ENCODE measurements around the gene WDR31.

The WDR31 gene

DNA sequence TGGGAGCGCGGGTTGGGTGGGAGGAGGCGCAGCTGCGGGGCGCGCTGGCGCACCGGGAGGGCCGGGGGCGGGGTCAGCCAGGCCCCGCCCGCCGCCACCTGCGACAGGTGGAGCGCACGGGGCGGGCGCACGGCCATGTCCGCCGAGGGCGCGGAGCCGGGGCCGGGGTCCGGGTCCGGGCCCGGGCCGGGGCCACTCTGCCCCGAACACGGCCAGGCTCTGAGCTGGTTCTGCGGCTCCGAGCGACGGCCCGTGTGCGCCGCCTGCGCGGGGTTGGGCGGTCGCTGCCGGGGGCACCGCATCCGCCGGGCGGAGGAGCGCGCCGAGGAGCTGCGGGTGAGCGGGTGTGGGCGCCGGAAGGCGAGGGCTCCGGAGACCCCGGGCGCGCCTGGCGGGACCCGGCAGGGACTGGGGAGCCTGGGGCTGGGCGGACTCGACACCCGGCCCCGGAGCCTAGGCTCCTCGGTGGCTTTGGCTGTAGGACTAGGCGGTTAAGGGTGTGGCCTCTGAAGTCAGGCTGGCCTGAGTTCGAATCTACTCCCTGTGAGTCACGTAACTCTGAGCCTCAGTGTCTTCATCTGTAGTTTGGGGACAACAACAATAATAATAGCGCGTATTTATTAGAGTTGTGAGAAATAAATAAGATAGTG lies 9.5 kb upstream of the WDR31 start, which contains the start of gene BSPRY:
BSPRY (plus strand) TSS at position 97 of the 650 bp plus-strand sequence; CDS start at position 136, 39 bp downstream.
- H3K14ac ChIP-seq (ENCODE audit: low read length) = no peak within 1 kb of the TSS
- H2BK15ac ChIP-seq (ENCODE audit: low read length) = no peak within 1 kb of the TSS
- peak within 1 kb of the TSS; percentile 67 for H3K4me2 ChIP-seq (ENCODE audit: insufficient read depth, low read length, poor library complexity, severe bottlenecking)
- peak within 1 kb of the TSS; percentile 24 to 77 for H3K4me3 ChIP-seq (ENCODE audit: low read length in 2 of 2)
- no peaks in the 10 kb centered on the region for H3K79me1 ChIP-seq (ENCODE audit: low read depth, low read length)
- no peak within 1 kb of the TSS for H4K8ac ChIP-seq (ENCODE audit: low read depth, low read length)
- no peak within 1 kb of the TSS for H2BK120ac ChIP-seq (ENCODE audit: low read depth, low read length)
- H3K4ac ChIP-seq (ENCODE audit: low read length) = no peak within 1 kb of the TSS
- peaks cover 0 to 3% of the 10 kb centered on the region in 2 donors for H3K9me3 ChIP-seq (replicated peaks in 1 of 2; ENCODE audit: control insufficient read depth in 2 of 2, insufficient read depth in 1 of 2, low read depth in 1 of 2, low read length in 2 of 2)
- H3K9ac ChIP-seq (ENCODE audit: low read depth, low read length, poor library complexity) = no peak within 1 kb of the TSS
- H3K27me3 ChIP-seq (ENCODE audit: control insufficient read depth in 3 of 3, insufficient read depth in 3 of 3, low read depth in 1 of 3, low read length in 3 of 3) = peaks cover 14 to 88% (median 37%) of the 10 kb centered on the region in 3 experiments
- no peak within 1 kb of the TSS for H3K23ac ChIP-seq (ENCODE audit: low read depth, low read length, poor library complexity)
- H2AK5ac ChIP-seq (ENCODE audit: low read depth, low read length) = no peak within 1 kb of the TSS
- H2BK12ac ChIP-seq (ENCODE audit: low read length) = no peak within 1 kb of the TSS
- H3K36me3 ChIP-seq (replicated peaks in 1 of 2; ENCODE audit: control insufficient read depth in 2 of 2, insufficient read depth in 2 of 2, low read length in 2 of 2) = no peaks in the 10 kb centered on the region
- WGBS, 2 donors (ENCODE audit: extremely low coverage in 2 of 2, insufficient read length in 2 of 2, insufficient replicate concordance in 1 of 2) = no CpG with 5 or more reads among the region's 71 CpGs
- peak within 1 kb of the TSS; percentile 83 for H3K18ac ChIP-seq (ENCODE audit: low read length)
- H2AFZ ChIP-seq (ENCODE audit: low read length) = peak within 1 kb of the TSS; percentile 83
- peaks cover 0 to 2% of the 10 kb centered on the region in 2 donors for H3K4me1 ChIP-seq (ENCODE audit: control insufficient read depth in 2 of 2, insufficient read depth in 1 of 2, low read depth in 1 of 2, low read length in 2 of 2)
- no peak within 1 kb of the TSS for H3K27ac ChIP-seq (replicated peaks; ENCODE audit: low read length)
- no peak for DNase-seq (ENCODE audit: low spot score)
- no peak within 1 kb of the TSS for H2BK5ac ChIP-seq (ENCODE audit: low read length)
- no peak within 1 kb of the TSS for H4K91ac ChIP-seq (ENCODE audit: low read depth, low read length, poor library complexity)

- WGBS, 2 donors (ENCODE audit: extremely low coverage in 2 of 2, insufficient read length in 2 of 2, insufficient replicate concordance in 1 of 2) = no CpG with 5 or more reads among the region's 13 CpGs
Measured at GRCh38 chr9:113349066-113349444, 9.0 kb upstream of the WDR31 start.

DNA sequence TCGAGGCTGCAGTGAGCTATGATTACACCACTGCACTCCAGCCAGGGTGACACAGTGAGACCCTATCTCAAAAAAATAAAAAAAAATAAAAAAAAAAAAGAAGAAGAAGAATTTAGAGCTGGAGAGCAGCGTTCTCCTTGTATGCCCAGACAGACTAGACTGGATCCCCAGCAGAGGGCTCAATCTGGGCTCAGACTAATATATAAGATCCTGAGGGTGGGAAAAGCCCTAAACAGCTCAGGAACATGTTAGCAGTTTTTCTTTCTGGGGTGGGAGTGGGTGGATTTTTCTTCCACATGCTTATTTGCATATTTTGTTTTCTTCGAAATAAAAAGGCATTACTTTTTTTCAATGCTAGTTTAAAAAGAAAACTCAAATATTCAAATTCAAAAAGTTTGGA lies 8.4 kb upstream of the WDR31 start:
- Histone ChIP-seq H4K8ac (ENCODE audit: low read depth, low read length) (no peak overlapping the region), H3K4me1 (ENCODE audit: control insufficient read depth in 2 of 2, insufficient read depth in 1 of 2, low read depth in 1 of 2, low read length in 2 of 2) (peaks cover 0 to 2% of the 10 kb centered on the region in 2 donors), H2AFZ (ENCODE audit: low read length) (no peak overlapping the region), H3K79me1 (ENCODE audit: low read depth, low read length) (no peaks in the 10 kb centered on the region), H3K9me3 (replicated peaks in 1 of 2; ENCODE audit: control insufficient read depth in 2 of 2, insufficient read depth in 1 of 2, low read depth in 1 of 2, low read length in 2 of 2) (peaks cover 0 to 3% of the 10 kb centered on the region in 2 donors), H3K14ac (ENCODE audit: low read length) (no peak overlapping the region), H3K4me3 (ENCODE audit: low read length in 2 of 2) (no peak overlapping the region), H3K4me2 (ENCODE audit: insufficient read depth, low read length, poor library complexity, severe bottlenecking) (no peak overlapping the region), H2BK15ac (ENCODE audit: low read length) (no peak overlapping the region), H2BK120ac (ENCODE audit: low read depth, low read length) (no peak overlapping the region), H3K18ac (ENCODE audit: low read length) (no peak overlapping the region), H3K9ac (ENCODE audit: low read depth, low read length, poor library complexity) (no peak overlapping the region), H4K91ac (ENCODE audit: low read depth, low read length, poor library complexity) (no peak overlapping the region), H2BK12ac (ENCODE audit: low read length) (no peak overlapping the region), H3K27ac (replicated peaks; ENCODE audit: low read length) (no peak overlapping the region), H3K36me3 (replicated peaks in 1 of 2; ENCODE audit: control insufficient read depth in 2 of 2, insufficient read depth in 2 of 2, low read length in 2 of 2) (no peaks in the 10 kb centered on the region), H3K27me3 (ENCODE audit: control insufficient read depth in 3 of 3, insufficient read depth in 3 of 3, low read depth in 1 of 3, low read length in 3 of 3) (peaks cover 14 to 83% (median 37%) of the 10 kb centered on the region in 3 experiments), H3K23ac (ENCODE audit: low read depth, low read length, poor library complexity) (no peak overlapping the region), H3K4ac (ENCODE audit: low read length) (no peak overlapping the region), H2BK5ac (ENCODE audit: low read length) (no peak overlapping the region), H2AK5ac (ENCODE audit: low read depth, low read length) (no peak overlapping the region)
- DNase-seq (ENCODE audit: low spot score) = no peak
- WGBS, 2 donors (ENCODE audit: extremely low coverage in 2 of 2, insufficient read length in 2 of 2, insufficient replicate concordance in 1 of 2) = no CpG with 5 or more reads among the region's 3 CpGs

More at GRCh38 chr9:113349066-113349444, 9.0 kb upstream of the WDR31 start:
- H2BK120ac ChIP-seq (ENCODE audit: low read depth, low read length) = no peak overlapping the region
- H3K36me3 ChIP-seq (replicated peaks in 1 of 2; ENCODE audit: control insufficient read depth in 2 of 2, insufficient read depth in 2 of 2, low read length in 2 of 2) = no peaks in the 10 kb centered on the region
- no peak overlapping the region for H4K91ac ChIP-seq (ENCODE audit: low read depth, low read length, poor library complexity)
- DNase-seq (ENCODE audit: low spot score) = no peak
- no peaks in the 10 kb centered on the region for H3K79me1 ChIP-seq (ENCODE audit: low read depth, low read length)
- peaks cover 14 to 83% (median 37%) of the 10 kb centered on the region in 3 experiments for H3K27me3 ChIP-seq (ENCODE audit: control insufficient read depth in 3 of 3, insufficient read depth in 3 of 3, low read depth in 1 of 3, low read length in 3 of 3)
- H3K23ac ChIP-seq (ENCODE audit: low read depth, low read length, poor library complexity) = no peak overlapping the region
- H4K8ac ChIP-seq (ENCODE audit: low read depth, low read length) = no peak overlapping the region
- no peak overlapping the region for H2BK5ac ChIP-seq (ENCODE audit: low read length)
- no peak overlapping the region for H3K27ac ChIP-seq (replicated peaks; ENCODE audit: low read length)
- peak overlapping the region in 1 of 2 donors; percentile 77 for H3K4me3 ChIP-seq (ENCODE audit: low read length in 2 of 2)
- H3K9ac ChIP-seq (ENCODE audit: low read depth, low read length, poor library complexity) = no peak overlapping the region
- H3K18ac ChIP-seq (ENCODE audit: low read length) = no peak overlapping the region
- H2BK12ac ChIP-seq (ENCODE audit: low read length) = no peak overlapping the region
- no peak overlapping the region for H2BK15ac ChIP-seq (ENCODE audit: low read length)
- no peak overlapping the region for H3K14ac ChIP-seq (ENCODE audit: low read length)
- H2AK5ac ChIP-seq (ENCODE audit: low read depth, low read length) = no peak overlapping the region
- H3K9me3 ChIP-seq (replicated peaks in 1 of 2; ENCODE audit: control insufficient read depth in 2 of 2, insufficient read depth in 1 of 2, low read depth in 1 of 2, low read length in 2 of 2) = peaks cover 0 to 3% of the 10 kb centered on the region in 2 donors
- peak overlapping the region; percentile 67 for H3K4me2 ChIP-seq (ENCODE audit: insufficient read depth, low read length, poor library complexity, severe bottlenecking)
- peak overlapping the region; percentile 83 for H2AFZ ChIP-seq (ENCODE audit: low read length)
- H3K4ac ChIP-seq (ENCODE audit: low read length) = no peak overlapping the region
- peaks cover 0 to 2% of the 10 kb centered on the region in 2 donors for H3K4me1 ChIP-seq (ENCODE audit: control insufficient read depth in 2 of 2, insufficient read depth in 1 of 2, low read depth in 1 of 2, low read length in 2 of 2)

GRCh38 chr9:113345671-113346070 lies 5.6 kb upstream of the WDR31 start:
- no peak overlapping the region for H3K18ac ChIP-seq (ENCODE audit: low read length)
- no peak overlapping the region for H2AK5ac ChIP-seq (ENCODE audit: low read depth, low read length)
- no peak overlapping the region for H3K23ac ChIP-seq (ENCODE audit: low read depth, low read length, poor library complexity)
- H3K4me2 ChIP-seq (ENCODE audit: insufficient read depth, low read length, poor library complexity, severe bottlenecking) = no peak overlapping the region
- no peak overlapping the region for H3K14ac ChIP-seq (ENCODE audit: low read length)
- peaks cover 0 to 3% of the 10 kb centered on the region in 2 donors for H3K9me3 ChIP-seq (replicated peaks in 1 of 2; ENCODE audit: control insufficient read depth in 2 of 2, insufficient read depth in 1 of 2, low read depth in 1 of 2, low read length in 2 of 2)
- no peak overlapping the region for H3K9ac ChIP-seq (ENCODE audit: low read depth, low read length, poor library complexity)
- H3K27ac ChIP-seq (replicated peaks; ENCODE audit: low read length) = no peak overlapping the region
- H3K36me3 ChIP-seq (replicated peaks in 1 of 2; ENCODE audit: control insufficient read depth in 2 of 2, insufficient read depth in 2 of 2, low read length in 2 of 2) = no peaks in the 10 kb centered on the region
- H3K4ac ChIP-seq (ENCODE audit: low read length) = no peak overlapping the region
- H2AFZ ChIP-seq (ENCODE audit: low read length) = no peak overlapping the region
- no peak overlapping the region for H4K91ac ChIP-seq (ENCODE audit: low read depth, low read length, poor library complexity)
- H2BK5ac ChIP-seq (ENCODE audit: low read length) = no peak overlapping the region
- no peak overlapping the region for H4K8ac ChIP-seq (ENCODE audit: low read depth, low read length)
- WGBS, 2 donors (ENCODE audit: extremely low coverage in 2 of 2, insufficient read length in 2 of 2, insufficient replicate concordance in 1 of 2) = no CpG with 5 or more reads among the region's 1 CpG
- no peak overlapping the region for H2BK12ac ChIP-seq (ENCODE audit: low read length)
- H3K4me3 ChIP-seq (ENCODE audit: low read length in 2 of 2) = no peak overlapping the region
- no peak overlapping the region for H2BK120ac ChIP-seq (ENCODE audit: low read depth, low read length)
- no peaks in the 10 kb centered on the region for H3K79me1 ChIP-seq (ENCODE audit: low read depth, low read length)
- H2BK15ac ChIP-seq (ENCODE audit: low read length) = no peak overlapping the region
- H3K4me1 ChIP-seq (ENCODE audit: control insufficient read depth in 2 of 2, insufficient read depth in 1 of 2, low read depth in 1 of 2, low read length in 2 of 2) = peaks cover 0 to 2% of the 10 kb centered on the region in 2 donors
- H3K27me3 ChIP-seq (ENCODE audit: control insufficient read depth in 3 of 3, insufficient read depth in 3 of 3, low read depth in 1 of 3, low read length in 3 of 3) = peaks cover 12 to 73% (median 26%) of the 10 kb centered on the region in 3 experiments
- DNase-seq (ENCODE audit: low spot score) = no peak
